OCI-LY7 (cell line): Measurements from ENCODE around the gene NBEAL1. TPM values are rescaled to one million over a fixed set of nuclear protein-coding genes. Genes with fewer than 3 reads are reported as not detected.
"Not testable (repeated sequence)": the region's sequence is repeated elsewhere in the genome, so short reads cannot be mapped to it uniquely, and the experiment has no call there.

Source experiments
- BruUV-seq: library from RNA; stranded (reverse); fragments of 400-500 nt; replicated peaks from 2 replicates; lab custom pipeline; 2021; lab: Mats Ljungman, UMichigan
- CTCF ChIA-PET: fragments of 300-600 bp; sonication (Branson Sonifier 250); formaldehyde crosslinking; loops from one replicate; lab custom pipeline; 2022; ENCODE audit warnings: antibody characterized with exemption; ENCODE audit not compliant: unreplicated experiment; lab: Charles Lee
- POLR2A ChIA-PET: fragments of 300-600 bp; sonication (Branson Sonifier 250); formaldehyde crosslinking; loops from one replicate; lab custom pipeline; 2022; ENCODE audit warnings: antibody characterized with exemption; lab: Charles Lee
- DNase-seq: peaks from one replicate; pipeline ENCODE4 v3.0.0-alpha.2; 2015; ENCODE audit warnings: low spot score
- H2AFZ ChIP-seq: fragments of 200-600 bp; sonication (generic), shearing (Covaris generic); 2 replicates; pipeline ENCODE4 v1.6.1; 2014; ENCODE audit warnings: mild to moderate bottlenecking, antibody characterized with exemption, low read length, moderate library complexity
- H3K27ac ChIP-seq: fragments of 200-600 bp; sonication (generic); 2 replicates; pipeline ENCODE4 v1.5.1; 2014; ENCODE audit warnings: mixed run types, low read depth, mild to moderate bottlenecking, moderate library complexity, low read length, inconsistent platforms; ENCODE audit not compliant: poor library complexity, severe bottlenecking
- H3K36me3 ChIP-seq: fragments of 200-600 bp; sonication (generic); 2 replicates; pipeline ENCODE4 v1.6.1; 2014; ENCODE audit warnings: mild to moderate bottlenecking, antibody characterized with exemption, low read length, moderate library complexity, mixed read lengths; ENCODE audit not compliant: insufficient read depth
- H3K4me1 ChIP-seq: fragments of 200-600 bp; sonication (generic); 2 replicates; pipeline ENCODE4 v1.5.1; 2014; ENCODE audit warnings: mild to moderate bottlenecking, low read length; ENCODE audit not compliant: insufficient read depth, poor library complexity, severe bottlenecking
- H3K4me2 ChIP-seq: fragments of 200-600 bp; sonication (generic); 2 replicates; pipeline ENCODE4 v1.6.1; 2014; ENCODE audit warnings: mild to moderate bottlenecking, low read length
- H3K4me3 ChIP-seq: fragments of 200-600 bp; sonication (generic); 2 replicates; pipeline ENCODE4 v1.5.1; 2014; ENCODE audit warnings: mild to moderate bottlenecking, low read depth, low read length; ENCODE audit not compliant: poor library complexity, severe bottlenecking
- H3K79me2 ChIP-seq: fragments of 200-600 bp; sonication (generic); 2 replicates; pipeline ENCODE4 v1.6.1; 2016; ENCODE audit warnings: low read depth, mild to moderate bottlenecking, low read length, moderate library complexity, mixed read lengths; ENCODE audit not compliant: insufficient read depth
- H3K9me2 ChIP-seq: fragments of 200-600 bp; sonication (generic); 2 replicates; pipeline ENCODE4 v1.6.1; 2016; ENCODE audit warnings: mild to moderate bottlenecking, low read length, mixed read lengths; ENCODE audit not compliant: insufficient read depth
- H3K9me3 ChIP-seq: fragments of 200-600 bp; sonication (generic); 2 replicates; pipeline ENCODE4 v1.6.1; 2014; ENCODE audit warnings: mild to moderate bottlenecking, mixed run types, low read length, mixed read lengths
- H4K20me1 ChIP-seq: fragments of 200-600 bp; sonication (generic); 2 replicates; pipeline ENCODE4 v1.6.1; 2014; ENCODE audit warnings: mild to moderate bottlenecking, antibody characterized with exemption, low read length, moderate library complexity, mixed read lengths; ENCODE audit not compliant: insufficient read depth
- EZH2phosphoT487 ChIP-seq: fragments of 200-600 bp; sonication (generic); IDR thresholded peaks from 2 replicates; pipeline ENCODE4 v1.6.1; 2018; ENCODE audit warnings: low read depth, borderline replicate concordance, mild to moderate bottlenecking, mixed run types, antibody characterized with exemption, low read length, moderate library complexity, mixed read lengths
- intact Hi-C: fragments of 100-400 bp; cut with micrococcal nuclease; formaldehyde crosslinking; loops from one replicate; pipeline ENCODE4 v1.10.0; 2022; ENCODE audit not compliant: unreplicated experiment
- total RNA-seq, 2 experiments: library from RNA; depleted of rRNA in 1 of 2; stranded (reverse); fragments of >200 nt in 1 of 2; shearing (Covaris generic) in 1 of 2; gene quantifications; 2 replicates each; pipeline ENCODE4 v1.2.3, GENCODE V29; 2014 to 2022
- TF ChIP-seq, protein P1 (sequence below): fragments of 200-600 bp; sonication (generic); conservative IDR thresholded peaks from 2 replicates; pipeline ENCODE4 v1.5.1; 2014; ENCODE audit warnings: mild to moderate bottlenecking, antibody characterized with exemption, low read length, moderate library complexity, mixed read lengths

Gene NBEAL1
- total RNA-seq, 2 experiments from 2014 or later = 5.9 to 10.4 TPM

DNA sequence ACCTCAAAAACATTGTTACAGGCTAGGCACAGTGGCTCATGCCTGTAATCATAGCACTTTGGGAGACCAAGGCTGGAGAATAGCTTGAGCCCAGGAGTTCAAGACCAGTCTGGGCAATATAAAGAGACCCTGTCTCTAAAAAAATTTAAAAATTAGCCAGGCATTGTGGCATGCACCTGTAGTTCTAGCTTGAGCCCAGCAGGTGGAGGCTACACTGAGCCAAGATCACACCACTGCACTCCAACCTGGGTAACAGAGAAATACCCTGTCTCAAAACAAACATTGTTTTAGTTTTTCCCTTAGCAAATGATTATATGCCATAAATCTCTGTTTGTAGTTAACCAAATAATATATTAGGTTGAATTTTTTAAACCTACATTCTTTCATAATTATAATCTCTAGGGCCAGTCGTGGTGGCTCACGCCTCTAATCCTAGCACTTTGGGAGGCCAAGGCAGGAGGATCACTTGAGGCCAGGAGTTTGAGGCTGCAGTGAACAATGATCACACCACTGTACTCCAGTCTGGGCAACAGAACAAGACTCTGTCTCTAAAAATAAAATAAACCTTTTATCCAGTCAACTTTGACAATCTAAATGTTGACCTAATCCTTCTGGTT is 210.9 kb downstream of the NBEAL1 start:
- CTCF ChIA-PET = interaction anchor here (1.2 kb wide), 2 partner anchors 20 to 228 kb away, joined by 3 read pairs; no protein-coding TSS in a partner anchor
- Histone ChIP-seq H3K9me3 (no peaks in the 10 kb centered on the region), H3K27ac (no peak overlapping the region), H3K4me2 (no peak overlapping the region), H3K4me3 (no peak overlapping the region), H4K20me1 (no peaks in the 10 kb centered on the region), H3K79me2 (no peaks in the 10 kb centered on the region), H3K4me1 (no peaks in the 10 kb centered on the region), H2AFZ (no peak overlapping the region), H3K36me3 (no peaks in the 10 kb centered on the region), H3K9me2 (no peaks in the 10 kb centered on the region)
- no TSS peak for BruUV-seq
- peak; percentile 45 for DNase-seq
- TF ChIP-seq EZH2phosphoT487 = no peak
- TF ChIP-seq, protein P1, sequence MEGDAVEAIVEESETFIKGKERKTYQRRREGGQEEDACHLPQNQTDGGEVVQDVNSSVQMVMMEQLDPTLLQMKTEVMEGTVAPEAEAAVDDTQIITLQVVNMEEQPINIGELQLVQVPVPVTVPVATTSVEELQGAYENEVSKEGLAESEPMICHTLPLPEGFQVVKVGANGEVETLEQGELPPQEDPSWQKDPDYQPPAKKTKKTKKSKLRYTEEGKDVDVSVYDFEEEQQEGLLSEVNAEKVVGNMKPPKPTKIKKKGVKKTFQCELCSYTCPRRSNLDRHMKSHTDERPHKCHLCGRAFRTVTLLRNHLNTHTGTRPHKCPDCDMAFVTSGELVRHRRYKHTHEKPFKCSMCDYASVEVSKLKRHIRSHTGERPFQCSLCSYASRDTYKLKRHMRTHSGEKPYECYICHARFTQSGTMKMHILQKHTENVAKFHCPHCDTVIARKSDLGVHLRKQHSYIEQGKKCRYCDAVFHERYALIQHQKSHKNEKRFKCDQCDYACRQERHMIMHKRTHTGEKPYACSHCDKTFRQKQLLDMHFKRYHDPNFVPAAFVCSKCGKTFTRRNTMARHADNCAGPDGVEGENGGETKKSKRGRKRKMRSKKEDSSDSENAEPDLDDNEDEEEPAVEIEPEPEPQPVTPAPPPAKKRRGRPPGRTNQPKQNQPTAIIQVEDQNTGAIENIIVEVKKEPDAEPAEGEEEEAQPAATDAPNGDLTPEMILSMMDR = peak; percentile 85
- POLR2A ChIA-PET = interaction anchor here (0.6 to 1.0 kb wide), 7 partner anchors 17 to 1638 kb away, joined by 3 to 4 read pairs (median 3); no protein-coding TSS in a partner anchor
- intact Hi-C loops = loop anchor here (1.0 to 2.0 kb wide), 2 partner anchors 229 to 589 kb away; no protein-coding TSS in a partner anchor

DNA sequence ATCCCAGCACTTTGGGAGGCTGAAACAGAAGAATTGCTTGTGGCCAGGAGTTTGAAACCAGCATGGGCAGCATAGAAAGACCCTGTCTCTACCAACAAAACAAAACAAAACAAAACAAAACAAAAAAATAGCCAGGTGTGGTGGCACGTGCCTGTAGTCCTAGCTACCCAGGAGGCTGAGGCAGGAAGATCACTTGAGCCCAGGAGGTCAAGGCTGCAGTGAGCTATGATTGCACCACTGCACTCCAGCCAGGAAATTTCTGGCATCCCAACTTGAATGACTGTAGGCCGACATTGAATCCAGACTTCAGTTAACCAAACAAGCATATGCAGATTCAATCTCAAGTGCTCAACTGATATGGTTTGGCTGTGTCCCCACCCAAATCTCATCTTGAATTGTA is 215.0 kb downstream of the NBEAL1 start:
- H4K20me1 ChIP-seq, H3K9me2 ChIP-seq, H3K4me2 ChIP-seq, BruUV-seq, H3K4me1 ChIP-seq, intact Hi-C loops, H3K36me3 ChIP-seq, H3K79me2 ChIP-seq, H3K9me3 ChIP-seq, DNase-seq, POLR2A ChIA-PET, H3K4me3 ChIP-seq, H3K27ac ChIP-seq, H2AFZ ChIP-seq, CTCF ChIA-PET: not testable (repeated sequence)

DNA sequence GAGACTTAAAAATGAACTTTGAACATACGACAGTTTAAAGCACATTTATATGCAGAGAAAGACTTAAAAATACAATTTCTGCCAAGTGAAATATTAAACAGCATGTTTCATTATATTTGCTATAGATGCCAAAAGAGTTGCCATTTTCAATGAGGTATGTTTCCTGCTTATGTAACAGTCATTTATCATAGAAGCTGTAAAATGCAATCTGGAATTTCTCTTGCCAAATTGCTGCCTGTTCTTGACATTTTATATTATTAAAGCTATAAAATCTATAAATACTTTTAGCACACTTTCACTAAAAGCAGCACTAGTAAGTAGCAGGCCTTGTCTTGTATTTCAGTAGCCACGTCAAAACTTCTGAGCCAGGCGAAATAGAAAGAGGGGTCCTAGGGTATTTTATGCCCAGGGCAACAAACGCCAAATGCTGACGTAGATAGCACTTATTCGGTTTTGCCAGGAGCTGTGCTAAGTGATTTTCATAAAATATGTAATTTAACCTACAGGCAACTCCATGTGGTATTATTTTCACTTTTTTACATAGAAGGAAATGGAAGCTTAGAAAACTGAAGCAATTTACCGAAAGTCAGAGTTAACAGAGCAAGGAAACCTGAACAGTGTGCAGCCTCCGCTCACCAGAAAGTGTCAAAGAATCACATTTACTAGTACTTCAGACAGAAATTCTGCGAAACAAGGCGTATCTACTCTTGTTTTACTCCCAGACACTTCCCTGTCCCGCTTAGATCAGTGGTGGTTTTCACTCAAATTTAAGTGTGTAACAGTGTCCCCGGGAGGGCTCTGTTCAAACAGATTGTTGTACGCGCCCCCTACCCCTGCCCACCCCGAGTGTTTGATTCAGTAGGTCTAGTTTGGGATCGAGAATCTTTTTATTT is 222.9 kb downstream of the NBEAL1 start:
- peak overlapping the region; percentile 86 for H3K27ac ChIP-seq
- H3K9me2 ChIP-seq = no peaks in the 10 kb centered on the region
- peaks cover 5% of the 10 kb centered on the region; the same call in 1 of the 2 replicates for H4K20me1 ChIP-seq
- peaks cover 11% of the 10 kb centered on the region for H3K36me3 ChIP-seq
- no peaks in the 10 kb centered on the region for H3K9me3 ChIP-seq
- H3K4me1 ChIP-seq = peaks cover 14% of the 10 kb centered on the region
- peak overlapping the region; percentile 63 for H2AFZ ChIP-seq
- peak; percentile 28 for DNase-seq
- ChIA-PET CTCF (no interaction called here), POLR2A (interaction anchor here (0.6 to 2.0 kb wide), 8 partner anchors 9 to 576 kb away, joined by 3 to 6 read pairs (median 4); partner anchors contain the start of genes CARF and WDR12)
- peak overlapping the region; percentile 76 for H3K4me2 ChIP-seq
- intact Hi-C loops = loop anchor here (2.0 to 5.0 kb wide), 6 partner anchors 195 to 970 kb away; partner anchors contain the start of genes NBEAL1 and NOP58
- TSS peak; percentile 81 for BruUV-seq
- no peak for TF ChIP-seq EZH2phosphoT487
- TF ChIP-seq, protein P1 = no peak
- H3K4me3 ChIP-seq = peak overlapping the region; percentile 75
- H3K79me2 ChIP-seq = peaks cover 23% of the 10 kb centered on the region
